GM18502 (cell line): Measurements from ENCODE around the gene TRIO.
A peak's percentile ranks its signal among the peaks of the same experiment; 100 is the strongest.
"Not testable (repeated sequence)": the region's sequence is repeated elsewhere in the genome, so short reads cannot be mapped to it uniquely, and the experiment has no call there.

Source experiments
- ATAC-seq: cut with Tn5 transposase; IDR thresholded peaks from one replicate; pipeline ENCODE4 v1.9.1; 2021; ENCODE audit warnings: mild to moderate bottlenecking; ENCODE audit not compliant: unreplicated experiment, poor library complexity

TRIO gene

DNA sequence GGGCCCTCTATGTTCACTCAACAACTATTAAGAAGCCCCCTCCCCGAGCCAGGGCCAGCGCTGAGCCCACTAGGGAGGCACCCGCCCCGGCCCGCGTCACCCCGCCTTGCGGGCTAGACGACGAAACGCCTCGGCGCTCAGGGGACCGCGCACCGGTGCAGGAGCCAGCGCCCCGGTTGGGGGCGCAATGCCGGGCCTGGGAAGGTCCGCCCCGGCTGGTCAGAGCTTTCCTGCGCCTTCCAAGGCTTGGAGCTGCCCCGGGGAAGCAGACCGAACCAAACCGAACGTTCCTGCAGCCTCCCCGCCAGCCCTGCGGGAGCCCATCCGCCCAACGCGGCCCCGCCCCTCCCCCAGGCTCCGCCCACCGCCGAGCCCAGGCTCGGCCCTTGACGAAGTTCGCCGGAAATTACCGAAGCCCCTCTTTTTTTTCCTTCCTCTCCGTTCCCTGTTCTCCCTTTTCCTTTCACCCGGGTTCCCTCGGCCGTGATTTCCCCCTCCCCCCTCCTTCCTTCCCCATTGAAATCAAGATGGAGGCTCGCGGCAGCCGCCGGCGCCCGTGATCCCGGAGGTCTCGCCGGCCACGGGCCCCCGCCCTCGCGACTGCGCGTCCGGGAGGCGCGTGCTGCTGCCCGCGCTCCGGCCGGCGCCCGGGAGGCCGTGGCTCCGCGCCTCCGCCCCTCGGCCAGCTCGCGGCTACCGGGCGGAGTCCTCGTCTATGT lies at the start of gene TRIO:
Gene TRIO (plus strand): TSS at position 516 of the 719 bp plus-strand sequence. CDS start 384 bp downstream, outside the sequence.
- ATAC-seq = peak; percentile 52

DNA sequence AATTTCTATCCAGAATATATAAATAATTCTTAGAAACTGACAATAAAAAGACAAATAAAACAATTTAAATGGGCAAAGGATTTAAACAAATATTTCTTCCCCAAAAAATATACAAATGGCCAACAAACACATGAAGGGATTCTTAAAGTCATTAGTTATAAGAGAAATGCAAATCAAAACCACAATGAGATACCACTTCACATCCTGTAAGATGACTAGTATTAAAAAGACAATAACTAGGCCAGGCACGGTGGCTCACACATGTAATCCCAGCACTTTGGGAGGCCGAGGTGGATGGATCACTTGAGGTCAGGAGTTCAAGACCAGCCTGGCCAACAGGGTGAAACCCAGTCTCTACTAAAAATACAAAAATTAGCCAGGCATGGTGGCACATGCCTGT lies 45.8 kb upstream of the TRIO start:
- not testable (repeated sequence) for ATAC-seq

DNA sequence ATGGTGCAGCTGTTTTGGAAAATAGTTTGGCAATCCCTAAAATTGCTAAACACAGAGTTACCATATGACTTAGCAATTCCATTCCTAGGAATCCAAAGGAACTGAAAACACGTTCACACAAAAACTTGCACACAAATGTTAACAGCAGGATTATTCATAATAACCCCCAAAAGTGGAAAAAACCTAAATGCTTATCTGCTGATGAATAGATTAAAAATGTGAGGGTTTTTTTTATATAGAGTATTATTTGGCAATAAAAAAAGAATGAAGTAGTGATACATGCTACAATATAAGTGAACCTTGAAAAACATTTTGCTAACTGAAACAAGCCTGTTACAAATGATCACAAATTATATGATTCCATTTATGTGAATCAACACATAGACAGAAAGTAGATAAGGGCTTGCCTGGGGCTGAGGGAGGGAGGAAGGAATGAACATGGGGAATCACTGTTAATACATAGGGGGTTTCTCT lies 45.1 kb upstream of the TRIO start:
- ATAC-seq = no peak

DNA sequence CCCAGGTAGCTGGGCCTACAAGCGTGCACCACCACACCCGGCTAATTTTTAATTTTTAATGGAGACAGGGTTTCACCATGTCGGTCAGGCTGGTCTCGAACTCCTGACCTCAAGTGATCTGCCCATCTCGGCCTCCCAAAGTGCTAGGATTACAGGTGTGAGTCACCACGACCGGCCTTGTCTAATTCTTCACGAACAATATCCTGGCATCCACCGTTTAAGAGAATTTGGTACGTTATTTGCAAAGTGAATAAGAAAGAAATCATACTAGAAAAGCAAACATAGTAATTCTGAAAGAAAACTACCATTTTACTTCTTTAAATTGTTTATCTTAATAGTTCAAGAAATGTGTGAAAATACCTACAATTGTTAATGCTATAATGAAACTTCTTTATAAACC lies 42.9 kb upstream of the TRIO start:
- ATAC-seq = no peak

DNA sequence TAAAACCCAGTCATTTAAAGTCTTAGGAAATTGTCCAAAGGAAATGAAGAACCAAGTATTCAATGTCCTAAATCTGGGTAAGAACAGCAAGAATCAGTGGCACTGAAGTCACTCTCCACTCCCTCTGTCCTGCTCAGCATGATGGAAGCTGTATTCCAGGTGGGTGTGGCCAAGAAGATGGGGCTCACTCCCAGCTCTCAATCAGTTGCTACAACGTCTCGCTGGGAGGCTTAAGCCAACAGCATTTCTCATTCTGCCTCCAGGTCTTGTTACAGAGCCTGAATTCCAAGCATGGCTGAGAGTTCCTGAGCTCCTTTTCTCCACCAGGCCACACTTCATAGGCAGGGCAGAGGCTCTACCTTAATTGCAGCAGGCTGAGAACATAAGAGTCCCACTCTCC lies 41.2 kb upstream of the TRIO start:
- no peak for ATAC-seq

DNA sequence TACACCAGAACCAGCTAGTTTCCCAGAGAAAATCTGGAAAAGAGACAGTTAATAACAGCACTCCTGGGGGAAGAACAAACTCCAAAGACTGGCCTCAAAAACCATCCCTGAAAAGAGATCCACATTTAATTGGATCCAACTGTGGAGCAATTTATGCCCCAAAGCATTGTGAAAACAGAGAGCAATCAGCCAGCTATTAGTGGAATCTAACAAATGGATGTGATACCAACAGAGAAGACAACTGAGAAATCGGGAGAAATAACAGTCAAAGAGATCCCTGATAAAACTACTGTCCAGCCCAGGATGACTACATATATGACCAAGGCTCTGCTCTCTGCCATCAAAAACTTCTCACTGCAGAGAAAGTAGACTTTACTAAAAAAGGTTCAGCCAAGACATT lies 40.5 kb upstream of the TRIO start:
- ATAC-seq = no peak

- ATAC-seq = no peak
Measured at GRCh38 chr5:14105718-14106410, 37.3 kb upstream of the TRIO start.

- no peak for ATAC-seq
Measured at GRCh38 chr5:14107536-14107935, 35.6 kb upstream of the TRIO start.

GRCh38 chr5:14108170-14108996 lies 34.8 kb upstream of the TRIO start:
- peak; percentile 77 for ATAC-seq

DNA sequence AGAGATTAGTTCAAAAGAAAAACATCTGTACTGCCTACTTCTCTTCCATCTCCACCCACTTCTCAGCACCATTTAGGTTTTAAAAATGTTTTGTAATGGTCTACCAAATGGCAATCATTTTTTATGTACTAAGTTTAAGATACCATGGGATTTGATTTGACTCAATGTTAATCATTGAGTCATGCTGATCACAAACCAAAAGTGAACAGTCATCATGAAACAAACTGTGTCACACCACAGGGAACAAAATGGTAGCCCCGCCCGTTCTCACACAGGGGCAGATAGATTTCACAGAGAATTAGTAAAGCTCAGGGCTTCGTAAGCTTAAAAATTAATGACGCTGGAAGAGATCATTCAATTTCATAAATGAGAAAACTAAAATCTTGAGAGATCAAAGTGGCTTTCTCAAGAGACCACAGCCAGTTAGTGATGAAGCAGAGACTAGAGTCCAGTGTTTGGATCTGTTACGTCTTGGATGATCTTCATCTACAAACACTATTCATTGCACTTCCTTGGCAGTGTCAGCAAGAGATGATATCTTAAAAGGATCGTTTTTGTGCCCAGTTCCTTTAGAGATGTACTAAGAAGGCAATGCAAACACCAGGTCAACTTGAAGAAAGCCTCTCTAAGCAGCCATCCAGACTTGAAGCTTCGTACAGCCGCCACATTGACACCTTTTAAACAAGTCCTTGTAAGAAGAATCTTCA lies 33.9 kb upstream of the TRIO start:
- ATAC-seq = peak; percentile 92

DNA sequence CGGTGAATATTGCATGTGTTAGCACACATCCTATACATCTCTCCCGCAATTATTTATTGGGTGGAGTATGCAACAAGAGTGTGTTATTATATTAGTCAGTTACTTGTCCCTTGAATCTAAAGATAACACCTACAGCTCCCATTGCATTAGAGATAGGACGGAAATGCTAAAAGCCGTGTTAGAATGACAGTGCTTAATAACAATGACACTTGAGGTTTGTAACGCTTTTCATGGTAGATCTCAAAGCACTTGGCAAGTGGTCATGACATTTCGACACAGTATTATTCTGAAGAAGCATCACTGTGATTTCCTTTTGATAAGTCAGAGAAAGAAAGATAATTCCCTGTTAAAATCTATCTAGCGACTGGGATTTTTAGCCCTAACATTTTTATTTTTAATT lies 33.4 kb upstream of the TRIO start:
- no peak for ATAC-seq

- ATAC-seq = no peak
Measured at GRCh38 chr5:14110196-14110595, 32.9 kb upstream of the TRIO start.

DNA sequence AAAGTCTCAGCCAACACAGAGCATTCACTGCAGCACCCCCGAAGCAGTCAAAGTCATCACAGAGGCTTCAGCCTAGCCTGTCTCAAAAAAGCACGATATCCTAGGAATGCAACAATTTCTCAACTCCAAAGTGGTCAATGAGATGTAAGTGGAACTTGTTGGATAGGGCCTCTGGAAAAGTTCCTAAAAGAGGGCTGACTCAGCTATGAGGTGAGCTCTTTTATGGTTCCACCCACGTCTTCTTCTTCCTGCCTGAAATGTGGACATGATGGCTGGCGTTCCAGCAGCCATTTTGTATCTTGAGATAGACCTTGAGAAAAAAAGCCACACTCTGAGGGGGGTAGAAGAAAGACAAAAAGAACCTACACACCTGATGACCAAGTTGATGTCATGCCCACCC lies 32.5 kb upstream of the TRIO start:
- ATAC-seq = no peak

DNA sequence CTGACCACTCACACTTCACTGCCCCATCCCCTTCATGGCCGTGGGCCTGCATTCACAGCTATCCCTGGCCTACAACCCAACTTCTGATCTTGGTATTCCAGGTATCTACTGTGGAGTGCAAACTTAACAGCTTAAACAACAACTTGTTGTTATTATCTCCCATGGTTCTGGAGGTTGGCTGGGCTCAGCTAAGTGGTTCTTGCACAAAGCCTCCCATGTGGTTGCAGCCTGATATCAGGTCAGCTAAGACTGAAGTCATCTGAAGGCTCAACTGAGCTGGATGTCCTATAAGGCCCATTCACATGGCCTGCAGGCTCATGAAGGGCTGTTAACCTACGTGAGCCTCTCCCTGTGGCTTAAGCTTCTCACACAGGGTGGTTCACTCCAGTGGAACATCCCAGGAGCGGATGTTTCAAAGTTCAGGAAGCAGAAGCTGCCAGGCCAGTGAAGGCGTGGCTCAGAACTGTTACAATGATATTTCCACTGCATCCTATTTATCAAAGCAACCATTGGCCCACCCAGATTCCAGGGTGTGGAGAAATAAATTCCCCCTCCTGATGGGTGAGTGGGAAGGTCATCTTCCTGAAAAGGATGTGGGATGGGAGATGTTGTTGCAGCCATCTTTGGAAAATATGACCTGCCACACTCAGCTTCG lies 30.0 kb upstream of the TRIO start:
- ATAC-seq = no peak

DNA sequence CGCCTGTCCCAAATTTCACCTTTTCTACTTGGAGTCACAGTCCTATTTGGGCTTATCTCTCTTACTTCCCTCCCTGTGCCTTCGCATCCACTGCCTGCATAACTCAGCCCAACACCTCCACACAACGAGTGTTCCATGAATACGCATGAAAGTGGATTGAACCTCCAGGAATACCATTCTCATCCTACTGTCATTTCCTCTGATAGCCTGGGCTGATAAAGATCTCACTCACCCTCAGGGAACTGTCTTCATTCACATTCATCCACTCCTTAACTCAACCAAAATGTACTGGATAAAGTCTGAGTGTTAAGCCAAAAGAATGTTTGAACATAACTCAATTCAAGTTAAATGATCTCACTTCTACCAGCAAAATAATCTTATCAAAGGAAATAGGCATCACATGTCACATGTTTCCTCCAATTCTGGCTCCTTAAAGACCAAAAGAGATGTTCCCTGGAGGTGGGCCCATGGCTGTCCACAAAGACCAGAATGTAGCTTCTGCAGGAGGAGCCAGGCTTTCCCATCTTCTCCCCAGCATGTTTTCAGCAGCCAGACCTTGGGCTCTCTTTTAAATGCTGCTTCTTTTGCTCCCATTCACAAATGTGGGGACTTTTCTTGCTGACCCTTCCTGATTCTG lies 28.4 kb upstream of the TRIO start:
- ATAC-seq = no peak

DNA sequence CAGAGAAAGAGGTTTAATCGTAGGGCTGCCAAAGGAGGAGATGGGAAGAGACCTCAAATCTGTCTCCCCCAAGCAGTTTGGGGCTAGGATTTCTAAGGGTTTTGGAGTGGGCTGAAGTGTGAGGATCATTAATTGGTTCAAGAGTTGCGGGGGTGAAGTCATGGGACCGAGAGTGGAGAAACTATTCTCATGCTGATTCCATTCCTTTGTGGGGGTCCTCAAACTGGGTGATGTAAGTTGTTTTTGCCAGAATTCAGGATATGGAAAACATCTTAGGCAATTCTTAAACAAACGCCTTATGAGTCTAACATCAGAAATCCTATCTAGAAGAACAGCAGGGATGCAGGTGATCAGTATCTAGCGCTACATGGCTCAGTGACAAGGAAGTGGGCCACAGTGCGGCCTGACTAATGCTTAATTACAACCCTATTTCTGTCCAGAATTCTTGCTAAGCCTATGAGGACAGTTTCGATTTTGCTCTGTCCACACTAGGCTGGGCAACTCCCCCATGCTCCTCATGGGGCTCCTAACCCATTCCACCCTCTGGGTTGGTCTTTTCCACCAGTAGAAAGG lies 27.7 kb upstream of the TRIO start:
- ATAC-seq = no peak

- ATAC-seq = no peak
Measured at GRCh38 chr5:14118551-14119320, 24.4 kb upstream of the TRIO start.

GRCh38 chr5:14120176-14120575 lies 23.0 kb upstream of the TRIO start:
- ATAC-seq = no peak
